Ishikawa (cell line): ENCODE data around the gene TNIK.

Source experiments
- CEBPB ChIP-seq: IDR thresholded peaks from 2 replicates; pipeline ENCODE4 v1.6.1; 2012
- CREB1 ChIP-seq: IDR thresholded peaks from 2 replicates; pipeline ENCODE4 v1.6.1; 2012; ENCODE audit warnings: low read depth
- EGR1 ChIP-seq: IDR thresholded peaks from 2 replicates; pipeline ENCODE4 v1.6.1; 2012
- EP300 ChIP-seq: IDR thresholded peaks from 2 replicates; pipeline ENCODE4 v1.6.1; 2012; ENCODE audit warnings: borderline replicate concordance
- FOXM1 ChIP-seq: IDR thresholded peaks from 2 replicates; pipeline ENCODE4 v1.6.1; 2012; ENCODE audit warnings: low read depth, borderline replicate concordance
- NFIC ChIP-seq: IDR thresholded peaks from 2 replicates; pipeline ENCODE4 v1.6.1; 2012
- RAD21 ChIP-seq: IDR thresholded peaks from 2 replicates; pipeline ENCODE4 v1.6.1; 2012; ENCODE audit warnings: low read depth
- TAF1 ChIP-seq: IDR thresholded peaks from 2 replicates; pipeline ENCODE4 v1.6.1; 2012; ENCODE audit warnings: low read depth, mild to moderate bottlenecking
- TCF12 ChIP-seq: IDR thresholded peaks from 2 replicates; pipeline ENCODE4 v1.6.1; 2012; ENCODE audit warnings: low read depth
- TEAD4 ChIP-seq: IDR thresholded peaks from 2 replicates; pipeline ENCODE4 v1.6.1; 2012
- YY1 ChIP-seq: IDR thresholded peaks from 2 replicates; pipeline ENCODE4 v1.6.1; 2012; ENCODE audit warnings: low read depth
- ZBTB7A ChIP-seq: IDR thresholded peaks from 2 replicates; pipeline ENCODE4 v1.6.1; 2012; ENCODE audit warnings: low read depth
- TF ChIP-seq, protein P1 (sequence below): IDR thresholded peaks from 2 replicates; pipeline ENCODE4 v1.6.1; 2012
- TF ChIP-seq, protein P2 (sequence below): IDR thresholded peaks from 2 replicates; pipeline ENCODE4 v1.6.1; 2012
- TF ChIP-seq, protein P3 (sequence below): IDR thresholded peaks from 2 replicates; pipeline ENCODE4 v1.6.1; 2012; ENCODE audit warnings: low read depth, mild to moderate bottlenecking

TNIK gene

DNA sequence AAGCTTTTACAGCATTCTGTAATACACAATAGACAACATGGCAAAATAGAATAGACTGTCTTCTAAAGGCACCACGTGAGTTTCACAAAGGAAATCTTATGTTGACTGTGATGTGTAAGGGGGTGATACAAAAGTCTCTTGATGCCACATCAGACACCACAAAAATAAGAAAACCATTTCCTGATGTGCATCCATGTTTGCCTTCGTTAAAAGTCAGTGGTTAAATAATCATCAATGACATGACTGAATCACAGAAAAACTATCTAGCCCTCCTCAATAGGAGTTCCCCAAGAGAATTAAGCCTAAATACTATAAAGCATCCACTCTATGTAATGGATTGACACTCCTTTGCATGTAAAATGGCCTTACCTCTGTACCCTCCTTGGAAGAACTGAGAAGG lies 235.0 kb downstream of the TNIK start:
- TF ChIP-seq, protein P1, sequence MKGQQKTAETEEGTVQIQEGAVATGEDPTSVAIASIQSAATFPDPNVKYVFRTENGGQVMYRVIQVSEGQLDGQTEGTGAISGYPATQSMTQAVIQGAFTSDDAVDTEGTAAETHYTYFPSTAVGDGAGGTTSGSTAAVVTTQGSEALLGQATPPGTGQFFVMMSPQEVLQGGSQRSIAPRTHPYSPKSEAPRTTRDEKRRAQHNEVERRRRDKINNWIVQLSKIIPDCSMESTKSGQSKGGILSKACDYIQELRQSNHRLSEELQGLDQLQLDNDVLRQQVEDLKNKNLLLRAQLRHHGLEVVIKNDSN: no peak
- no peak for TF ChIP-seq EP300
- TF ChIP-seq EGR1: no peak
- no peak for TF ChIP-seq CREB1
- TF ChIP-seq TAF1: no peak
- TF ChIP-seq, protein P2, sequence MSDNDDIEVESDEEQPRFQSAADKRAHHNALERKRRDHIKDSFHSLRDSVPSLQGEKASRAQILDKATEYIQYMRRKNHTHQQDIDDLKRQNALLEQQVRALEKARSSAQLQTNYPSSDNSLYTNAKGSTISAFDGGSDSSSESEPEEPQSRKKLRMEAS: no peak
- TF ChIP-seq CEBPB: no peak
- no peak for TF ChIP-seq FOXM1
- TF ChIP-seq RAD21: no peak
- no peak for TF ChIP-seq NFIC

DNA sequence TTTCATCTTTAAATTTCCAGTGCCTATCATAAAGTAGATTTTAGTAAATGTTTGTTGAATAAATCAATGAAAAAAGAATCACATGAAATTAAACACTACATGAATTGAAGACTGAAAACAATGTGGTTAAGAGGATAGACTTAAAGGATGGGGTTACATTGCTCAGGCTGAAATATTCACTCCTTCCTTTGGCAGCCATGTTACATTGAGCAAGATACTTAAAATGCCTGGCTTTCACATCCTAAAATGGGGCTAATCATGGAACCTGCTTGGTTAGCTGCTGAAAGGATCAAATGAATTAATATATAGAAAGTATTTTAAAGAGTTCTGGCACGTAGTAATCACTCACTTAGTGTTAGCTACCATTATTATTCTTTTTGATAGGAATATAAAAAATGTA lies 236.8 kb downstream of the TNIK start:
- no peak for TF ChIP-seq CREB1
- no peak for TF ChIP-seq FOXM1
- TF ChIP-seq, protein P1: no peak
- TF ChIP-seq CEBPB: no peak

DNA sequence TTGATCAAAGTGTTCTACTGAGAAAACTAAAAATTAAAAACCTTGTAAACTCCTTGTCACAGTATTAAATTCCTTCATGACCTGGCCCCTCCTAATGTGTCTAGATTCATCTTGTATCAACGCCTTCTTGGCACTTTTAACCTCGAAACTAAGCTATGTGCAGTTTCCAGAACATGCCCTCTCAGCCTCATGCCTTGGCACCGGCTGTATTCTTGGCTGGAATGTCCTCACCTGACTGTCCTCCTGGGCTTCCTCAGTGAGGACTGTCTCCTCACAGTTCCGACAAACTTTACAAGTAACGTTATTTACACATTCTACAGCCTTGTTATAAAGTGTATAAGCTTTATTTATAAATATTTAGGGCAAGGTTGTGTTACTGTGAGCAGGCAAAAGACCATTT lies 237.2 kb downstream of the TNIK start:
- TF ChIP-seq, protein P2: no peak
- TF ChIP-seq RAD21 (no peak), TAF1 (no peak)

DNA sequence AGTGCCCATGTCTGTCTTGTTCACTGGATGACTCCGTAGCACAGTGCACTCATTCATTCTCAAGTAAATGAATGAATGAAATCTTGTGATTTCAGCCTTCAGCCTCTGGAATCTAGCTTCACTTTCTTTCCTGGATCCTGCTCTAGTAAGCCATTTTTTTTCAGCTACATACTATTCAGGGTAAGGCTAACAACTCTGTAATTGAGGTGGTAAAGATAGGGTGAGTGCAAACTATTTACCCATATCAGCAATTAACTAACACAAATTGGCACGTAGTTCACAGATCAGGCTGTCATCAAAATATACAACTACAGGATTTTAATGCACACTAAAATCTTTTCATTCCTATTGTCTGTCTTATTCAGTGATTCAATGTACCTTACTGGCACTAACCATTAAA lies 238.6 kb downstream of the TNIK start:
- no peak for TF ChIP-seq ZBTB7A
- TF ChIP-seq, protein P3, sequence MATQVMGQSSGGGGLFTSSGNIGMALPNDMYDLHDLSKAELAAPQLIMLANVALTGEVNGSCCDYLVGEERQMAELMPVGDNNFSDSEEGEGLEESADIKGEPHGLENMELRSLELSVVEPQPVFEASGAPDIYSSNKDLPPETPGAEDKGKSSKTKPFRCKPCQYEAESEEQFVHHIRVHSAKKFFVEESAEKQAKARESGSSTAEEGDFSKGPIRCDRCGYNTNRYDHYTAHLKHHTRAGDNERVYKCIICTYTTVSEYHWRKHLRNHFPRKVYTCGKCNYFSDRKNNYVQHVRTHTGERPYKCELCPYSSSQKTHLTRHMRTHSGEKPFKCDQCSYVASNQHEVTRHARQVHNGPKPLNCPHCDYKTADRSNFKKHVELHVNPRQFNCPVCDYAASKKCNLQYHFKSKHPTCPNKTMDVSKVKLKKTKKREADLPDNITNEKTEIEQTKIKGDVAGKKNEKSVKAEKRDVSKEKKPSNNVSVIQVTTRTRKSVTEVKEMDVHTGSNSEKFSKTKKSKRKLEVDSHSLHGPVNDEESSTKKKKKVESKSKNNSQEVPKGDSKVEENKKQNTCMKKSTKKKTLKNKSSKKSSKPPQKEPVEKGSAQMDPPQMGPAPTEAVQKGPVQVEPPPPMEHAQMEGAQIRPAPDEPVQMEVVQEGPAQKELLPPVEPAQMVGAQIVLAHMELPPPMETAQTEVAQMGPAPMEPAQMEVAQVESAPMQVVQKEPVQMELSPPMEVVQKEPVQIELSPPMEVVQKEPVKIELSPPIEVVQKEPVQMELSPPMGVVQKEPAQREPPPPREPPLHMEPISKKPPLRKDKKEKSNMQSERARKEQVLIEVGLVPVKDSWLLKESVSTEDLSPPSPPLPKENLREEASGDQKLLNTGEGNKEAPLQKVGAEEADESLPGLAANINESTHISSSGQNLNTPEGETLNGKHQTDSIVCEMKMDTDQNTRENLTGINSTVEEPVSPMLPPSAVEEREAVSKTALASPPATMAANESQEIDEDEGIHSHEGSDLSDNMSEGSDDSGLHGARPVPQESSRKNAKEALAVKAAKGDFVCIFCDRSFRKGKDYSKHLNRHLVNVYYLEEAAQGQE: no peak

DNA sequence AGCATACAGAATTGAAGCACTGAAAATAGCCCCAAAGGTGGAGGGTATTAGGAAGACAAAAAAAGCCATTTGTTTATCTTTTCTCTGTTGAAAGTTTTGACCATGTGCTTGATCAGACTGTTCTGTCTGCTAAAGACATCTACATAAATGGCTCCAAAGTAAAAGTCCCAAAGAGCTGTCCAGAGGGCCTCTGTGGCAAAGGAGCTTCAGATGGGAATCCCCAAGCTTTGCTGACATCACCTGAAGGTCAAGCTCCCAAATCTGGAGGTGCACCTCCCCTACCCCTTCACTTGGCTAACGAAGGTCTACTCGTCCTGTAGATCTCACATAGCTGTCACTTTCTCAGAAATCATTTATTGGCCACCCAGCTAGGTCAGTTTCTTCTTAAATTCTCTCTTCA lies 239.1 kb downstream of the TNIK start:
- TF ChIP-seq NFIC: no peak
- no peak for TF ChIP-seq TCF12
- TF ChIP-seq, protein P1: no peak

DNA sequence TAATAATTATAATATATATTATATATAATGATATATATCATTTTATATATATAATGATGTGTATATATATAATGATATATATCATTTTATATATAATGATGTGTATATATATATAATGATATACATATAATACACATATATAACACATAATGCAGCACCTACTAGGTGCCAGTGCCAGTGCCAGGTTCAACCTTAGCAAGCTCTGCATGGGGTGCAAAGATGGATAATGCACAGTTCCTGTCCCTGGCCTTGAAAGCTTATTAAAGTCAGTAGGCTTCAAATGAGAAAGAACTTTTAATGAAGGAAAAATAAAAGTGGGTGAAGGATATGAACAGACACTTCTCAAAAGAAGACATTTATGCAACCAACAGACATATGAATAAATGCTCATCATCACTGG lies 240.9 kb downstream of the TNIK start:
- no peak for TF ChIP-seq TEAD4
- no peak for TF ChIP-seq EGR1
- TF ChIP-seq CREB1: no peak
- TF ChIP-seq YY1: no peak
- TF ChIP-seq, protein P3: no peak
- no peak for TF ChIP-seq ZBTB7A
- TF ChIP-seq, protein P1: no peak

DNA sequence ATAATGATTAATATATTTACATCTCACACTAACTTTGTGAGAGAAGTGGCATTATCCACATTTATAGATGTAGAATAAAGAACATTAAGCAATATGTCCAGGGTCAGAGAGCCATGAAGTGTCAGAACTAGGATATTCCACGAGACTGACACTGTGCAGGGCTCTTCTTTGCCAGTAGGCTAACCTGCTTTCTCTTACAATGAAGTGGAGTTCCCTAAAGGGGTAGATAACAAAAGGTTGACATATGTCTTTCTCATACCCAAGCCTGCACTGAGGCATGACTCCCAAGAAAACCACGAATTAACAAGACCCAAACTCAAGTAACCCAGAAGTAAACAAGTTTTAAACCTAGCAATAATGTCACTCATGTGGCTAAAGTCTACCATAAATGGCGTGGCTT lies 242.1 kb downstream of the TNIK start:
- TF ChIP-seq NFIC (no peak), YY1 (no peak), TAF1 (no peak), EGR1 (no peak)
- TF ChIP-seq, protein P1: no peak
- TF ChIP-seq, protein P3: no peak
